ENCODE measurements around the gene PTPRK.

PTPRK gene

GRCh38 chr6:128138694-128139093 lies 381.7 kb downstream of the PTPRK start:
- no peak for DNase-seq (ENCODE audit: low read depth, low spot score)

- no peak for DNase-seq (ENCODE audit: low read depth, low spot score)
These were observed 385.1 kb downstream of the PTPRK start for GRCh38 chr6:128135325-128135724.

- DNase-seq (ENCODE audit: low read depth, low spot score) = no peak
These were observed 388.8 kb downstream of the PTPRK start for GRCh38 chr6:128131566-128131965.

GRCh38 chr6:128131036-128131435 lies 389.4 kb downstream of the PTPRK start:
- no peak for DNase-seq (ENCODE audit: low read depth, low spot score)

- no peak for DNase-seq (ENCODE audit: low read depth, low spot score)
These were observed 390.7 kb downstream of the PTPRK start for GRCh38 chr6:128129679-128130078.

- no peak for DNase-seq (ENCODE audit: low read depth, low spot score)
These were observed 392.7 kb downstream of the PTPRK start for GRCh38 chr6:128127650-128128049.

- DNase-seq (ENCODE audit: low read depth, low spot score) = no peak
These were observed 395.7 kb downstream of the PTPRK start for GRCh38 chr6:128124713-128125112.

- DNase-seq (ENCODE audit: low read depth, low spot score) = no peak
These were observed 398.8 kb downstream of the PTPRK start for GRCh38 chr6:128121610-128122009.

GRCh38 chr6:128121190-128121589 lies 399.2 kb downstream of the PTPRK start:
- DNase-seq (ENCODE audit: low read depth, low spot score) = no peak

GRCh38 chr6:128118401-128118800 lies 402.0 kb downstream of the PTPRK start:
- no peak for DNase-seq (ENCODE audit: low read depth, low spot score)

GRCh38 chr6:128117916-128118315 lies 402.5 kb downstream of the PTPRK start:
- DNase-seq (ENCODE audit: low read depth, low spot score) = no peak

GRCh38 chr6:128114164-128114563 lies 406.2 kb downstream of the PTPRK start:
- DNase-seq (ENCODE audit: low read depth, low spot score) = no peak

- no peak for DNase-seq (ENCODE audit: low read depth, low spot score)
These were observed 407.9 kb downstream of the PTPRK start for GRCh38 chr6:128112494-128112893.

GRCh38 chr6:128111096-128111495 lies 409.3 kb downstream of the PTPRK start:
- DNase-seq (ENCODE audit: low read depth, low spot score) = no peak

- no peak for DNase-seq (ENCODE audit: low read depth, low spot score)
These were observed 412.7 kb downstream of the PTPRK start for GRCh38 chr6:128107682-128108081.

- DNase-seq (ENCODE audit: low read depth, low spot score) = no peak
These were observed 420.7 kb downstream of the PTPRK start for GRCh38 chr6:128099571-128100197.

GRCh38 chr6:128098000-128098581 lies 422.3 kb downstream of the PTPRK start:
- DNase-seq (ENCODE audit: low read depth, low spot score) = no peak

GRCh38 chr6:128097009-128097408 lies 423.4 kb downstream of the PTPRK start:
- DNase-seq (ENCODE audit: low read depth, low spot score) = no peak

- peak; percentile 2 for DNase-seq (ENCODE audit: low read depth, low spot score)
These were observed 425.0 kb downstream of the PTPRK start for GRCh38 chr6:128095362-128095761.

GRCh38 chr6:128079021-128079420 lies 441.4 kb downstream of the PTPRK start:
- no peak for DNase-seq (ENCODE audit: low read depth, low spot score)

- no peak for DNase-seq (ENCODE audit: low read depth, low spot score)
These were observed 442.1 kb downstream of the PTPRK start for GRCh38 chr6:128078276-128078675.

GRCh38 chr6:128076843-128077242 lies 443.6 kb downstream of the PTPRK start:
- no peak for DNase-seq (ENCODE audit: low read depth, low spot score)

GRCh38 chr6:128074567-128074966 lies 445.8 kb downstream of the PTPRK start:
- DNase-seq (ENCODE audit: low read depth, low spot score) = no peak

- DNase-seq (ENCODE audit: low read depth, low spot score) = no peak
These were observed 447.0 kb downstream of the PTPRK start for GRCh38 chr6:128073389-128073788.
